Endothelial cell of umbilical vein (primary cell): Measurements from ENCODE around the gene TCAP. TPM values are rescaled to one million over a fixed set of nuclear protein-coding genes. Genes with fewer than 3 reads are reported as not detected.

Experiments used
- BruUV-seq: library from RNA; stranded (reverse); fragments of 400-500 nt; replicated peaks from 2 replicates; lab custom pipeline; 2021; lab: Mats Ljungman, UMichigan
- CTCF ChIA-PET: fragments of 300-600, 350-600 bp; sonication (Branson Sonifier 250); formaldehyde crosslinking; loops from one replicate; lab custom pipeline; 2021; ENCODE audit warnings: antibody characterized with exemption, inconsistent platforms; lab: Charles Lee
- POLR2A ChIA-PET: fragments of 300-600, 350-600 bp; sonication (Branson Sonifier 250); formaldehyde crosslinking; loops from one replicate; lab custom pipeline; 2021; ENCODE audit warnings: antibody characterized with exemption, inconsistent platforms; lab: Charles Lee
- DNase-seq: peaks from one replicate; pipeline ENCODE4 v3.0.0-alpha.2; 2011; ENCODE audit warnings: low read depth, low spot score
- FAIRE-seq: peaks from 2 replicates; lab custom pipeline; 2011; peaks lifted over from hg19 to GRCh38; lab: Jason Lieb, UNC
- H2AFZ ChIP-seq: 2 replicates; pipeline ENCODE4 v1.6.0; 2012; ENCODE audit warnings: low read depth, low read length, control low read depth, inconsistent platforms
- H3K27ac ChIP-seq: 2 replicates; pipeline ENCODE4 v1.5.1; 2011; ENCODE audit warnings: low read depth, mild to moderate bottlenecking, control low read depth, low read length, moderate library complexity; ENCODE audit not compliant: insufficient read depth
- H3K27me3 ChIP-seq, 2 experiments: 2 replicates each; pipeline versions ENCODE4 v1.6.0 to v1.6.1; 2011; ENCODE audit warnings: low read length in 2 of 2, mixed read lengths in 1 of 2; ENCODE audit not compliant: control insufficient read depth in 2 of 2, insufficient read depth in 2 of 2
- H3K36me3 ChIP-seq, 2 experiments: 2 replicates in 1 of 2; 3 replicates in 1 of 2; pipeline ENCODE4 v1.5.1; 2011; ENCODE audit warnings: low read length in 2 of 2, mild to moderate bottlenecking in 1 of 2, moderate library complexity in 1 of 2; ENCODE audit not compliant: control insufficient read depth in 2 of 2, insufficient read depth in 2 of 2; ENCODE audit errors: extremely low read depth in 1 of 2
- H3K4me1 ChIP-seq: 3 replicates; pipeline ENCODE4 v1.5.1; 2011; ENCODE audit warnings: mild to moderate bottlenecking, low read length; ENCODE audit not compliant: control insufficient read depth, insufficient read depth; ENCODE audit errors: extremely low read depth
- H3K4me2 ChIP-seq: 2 replicates; pipeline ENCODE4 v1.6.1; 2011; ENCODE audit warnings: low read length, control low read depth, mixed read lengths; ENCODE audit not compliant: insufficient read depth
- H3K4me3 ChIP-seq, 3 experiments: fragments of 200-600 bp in 1 of 3; sonication (generic), shearing (Covaris generic) in 1 of 3; replicated peaks in 1 of 3; 2 replicates each; pipeline ENCODE4 v1.5.1; 2011 to 2016; ENCODE audit warnings: control low read depth in 3 of 3, low read length in 3 of 3, mild to moderate bottlenecking in 2 of 3, inconsistent platforms in 1 of 3, low read depth in 1 of 3, moderate library complexity in 1 of 3; ENCODE audit not compliant: insufficient read depth in 1 of 3
- H3K79me2 ChIP-seq: 2 replicates; pipeline ENCODE4 v1.6.0; 2012; ENCODE audit warnings: low read length, inconsistent platforms; ENCODE audit not compliant: control insufficient read depth, insufficient read depth
- H3K9ac ChIP-seq: replicated peaks from 2 replicates; pipeline ENCODE3; 2011; ENCODE audit warnings: low read length, control low read depth; ENCODE audit not compliant: insufficient read depth; ENCODE audit errors: extremely low read depth
- H3K9me1 ChIP-seq: replicated peaks from 3 replicates; pipeline ENCODE4 v1.6.0; 2011; ENCODE audit warnings: mild to moderate bottlenecking, low read length; ENCODE audit not compliant: control insufficient read depth, insufficient read depth; ENCODE audit errors: extremely low read depth
- H3K9me3 ChIP-seq: replicated peaks from 2 replicates; pipeline ENCODE4 v1.5.1; 2012; ENCODE audit warnings: low read length, inconsistent platforms; ENCODE audit not compliant: control insufficient read depth, insufficient read depth
- H4K20me1 ChIP-seq: replicated peaks from 2 replicates; pipeline ENCODE3; 2011; ENCODE audit warnings: mild to moderate bottlenecking, low read length; ENCODE audit not compliant: control insufficient read depth, insufficient read depth; ENCODE audit errors: extremely low read depth
- CTCF ChIP-seq, 2 donors: IDR thresholded peaks; 1 replicate in 1 of 2; 2 replicates in 1 of 2; pipeline ENCODE4 v1.5.1; 2011; ENCODE audit warnings: low read length in 2 of 2, mild to moderate bottlenecking in 2 of 2, moderate library complexity in 2 of 2, control low read depth in 1 of 2, inconsistent platforms in 1 of 2, low read depth in 1 of 2; ENCODE audit not compliant: insufficient read depth in 1 of 2; ENCODE audit errors: extremely low read depth in 1 of 2
- EZH2 ChIP-seq: IDR thresholded peaks from 2 replicates; pipeline ENCODE4 v1.6.1; 2012; ENCODE audit warnings: borderline replicate concordance, low read depth, mild to moderate bottlenecking, moderate library complexity, low read length, inconsistent platforms; ENCODE audit not compliant: severe bottlenecking
- FOS ChIP-seq: IDR thresholded peaks from 2 replicates; pipeline ENCODE4 v1.6.1; 2011; ENCODE audit warnings: mild to moderate bottlenecking, low read length, moderate library complexity, borderline replicate concordance; ENCODE audit not compliant: insufficient read depth
- GATA2 ChIP-seq: IDR thresholded peaks from 2 replicates; pipeline ENCODE4 v1.7.0; 2011; ENCODE audit warnings: low read depth, mild to moderate bottlenecking, moderate library complexity, mixed read lengths, low read length; ENCODE audit not compliant: insufficient read length, insufficient read depth
- JUN ChIP-seq: IDR thresholded peaks from 2 replicates; pipeline ENCODE4 v1.6.1; 2011; ENCODE audit warnings: borderline replicate concordance, low read depth; ENCODE audit not compliant: insufficient read length, insufficient read depth
- MAX ChIP-seq: IDR thresholded peaks from 2 replicates; pipeline ENCODE4 v1.6.1; 2011; ENCODE audit not compliant: insufficient read depth, insufficient read length
- MYC ChIP-seq: IDR thresholded peaks from one replicate; pipeline ENCODE4 v1.6.1; 2011; ENCODE audit warnings: mild to moderate bottlenecking, low read depth, low read length
- POLR2A ChIP-seq: IDR thresholded peaks from 2 replicates; pipeline ENCODE4 v1.6.1; 2012; ENCODE audit warnings: low read depth, mild to moderate bottlenecking, control low read depth, low read length
- POLR2AphosphoS5 ChIP-seq: IDR thresholded peaks from 2 replicates; pipeline ENCODE4 v1.6.1; 2012; ENCODE audit warnings: low read depth, mild to moderate bottlenecking, control low read depth, low read length, moderate library complexity; ENCODE audit not compliant: insufficient read depth
- dilution Hi-C: fragments of 300-500 bp; cut with MboI; formaldehyde crosslinking; loops from one replicate; pipeline ENCODE4 v1.15.0; 2019; ENCODE audit warnings: low sequenced_read_pairs; ENCODE audit not compliant: extremely low pct_ligation_motif_present
- intact Hi-C: fragments of 100-400 bp; cut with micrococcal nuclease; formaldehyde crosslinking; loops from one replicate; pipeline ENCODE4 v1.10.0; 2022
- polyA plus RNA-seq, 4 experiments: library from polyadenylated mRNA; depleted of rRNA in 3 of 4; stranded (reverse) in 3 of 4; unstranded in 1 of 4; fragments of >200 nt; gene quantifications; 2 replicates each; pipeline versions ENCODE4 v1.2.1 to v1.2.3, GENCODE V29; 2011 to 2012; ENCODE audit warnings: missing spikeins in 1 of 4
- total RNA-seq: library from RNA; stranded (reverse); gene quantifications from 2 replicates; pipeline ENCODE4 v1.2.3, GENCODE V29; 2021

The TCAP gene
- total and polyA plus RNA-seq, 2 donors (not counting 3 experiments of a cell fraction or from before 2014, with no cell fraction given): 0.51 to 0.93 TPM

DNA sequence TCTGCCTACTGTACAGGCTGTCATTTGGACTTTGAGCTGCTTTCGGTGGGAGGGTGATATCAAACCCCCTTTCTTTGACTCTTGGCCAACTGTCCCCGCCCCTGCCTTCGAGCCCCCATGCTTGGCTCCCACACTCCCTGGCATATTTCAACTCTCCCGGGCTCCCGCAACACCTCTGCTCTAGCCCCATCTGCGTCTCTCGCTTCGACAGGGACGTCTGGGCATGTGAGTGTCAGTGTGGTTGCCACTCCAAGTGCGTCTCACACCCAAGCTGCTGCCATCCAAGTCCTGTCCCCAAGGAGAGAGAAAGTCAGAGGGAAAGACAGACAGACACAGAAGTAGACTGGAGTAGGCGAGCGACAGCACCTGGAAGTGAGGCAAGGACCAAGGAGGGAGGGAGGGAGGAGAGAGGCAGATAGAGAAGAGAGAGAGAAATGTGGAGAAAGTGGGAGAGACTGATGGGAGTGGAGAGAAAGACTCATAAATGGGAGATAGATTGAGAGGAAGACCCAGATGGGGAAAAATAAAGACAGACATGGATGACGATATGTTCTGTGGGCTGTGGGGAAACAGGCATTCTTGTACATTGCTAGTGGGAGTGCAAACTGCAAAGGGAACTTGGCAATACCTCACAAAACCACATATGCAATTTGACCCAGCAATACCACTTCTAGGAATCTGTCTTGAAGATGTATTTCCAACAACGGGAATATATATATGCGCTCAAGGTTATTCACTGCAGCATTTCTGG, 16.4 kb upstream of the TCAP start:
- ChIA-PET CTCF (interaction anchor here (1.0 to 9.3 kb wide), 4 partner anchors 8 to 29 kb away, joined by 3 to 114 read pairs (median 5); partner anchors contain the start of gene STARD3), POLR2A (no interaction called here)
- Histone ChIP-seq H3K9me1 (no peaks in the 10 kb centered on the region), H3K27ac (no peak overlapping the region), H3K9me3 (no peaks in the 10 kb centered on the region), H3K4me1 (no peaks in the 10 kb centered on the region), H4K20me1 (no peaks in the 10 kb centered on the region), H3K4me2 (no peak overlapping the region), H3K27me3 (no peaks in the 10 kb centered on the region), H3K36me3 (no peaks in the 10 kb centered on the region), H3K79me2 (peaks cover 6% of the 10 kb centered on the region), H2AFZ (no peak overlapping the region), H3K9ac (no peak overlapping the region), H3K4me3 (no peak overlapping the region)
- DNase-seq: no peak
- no TSS peak for BruUV-seq
- no peak for TF ChIP-seq GATA2
- no peak for TF ChIP-seq MYC
- no peak for TF ChIP-seq POLR2AphosphoS5
- no peak for TF ChIP-seq EZH2
- no peak for TF ChIP-seq FOS
- TF ChIP-seq POLR2A: no peak
- no peak for TF ChIP-seq CTCF (IDR thresholded peaks at IDR 0.05; ENCODE audit: extremely low read depth in 1 of 2, insufficient read depth in 1 of 2, low read depth in 1 of 2, low read length in 2 of 2)
- TF ChIP-seq JUN: no peak
- no peak for TF ChIP-seq MAX
- no peak for FAIRE-seq
- dilution Hi-C loops (no loop called here), intact Hi-C loops (no loop called here)
